Right ventricle myocardium inferior (tissue), 1 donor: ENCODE data around the gene TUBA8. TPM values are rescaled to one million over a fixed set of nuclear protein-coding genes. Genes with fewer than 3 reads are reported as not detected.

Experiments used
- ATAC-seq: fragments of 200-7000 bp; cut with Tn5 transposase; one replicate; pipeline ENCODE4 v1.9.1; 2020; ENCODE audit warnings: mild to moderate bottlenecking, moderate library complexity
- DNase-seq: peaks from one replicate; pipeline ENCODE4 v3.0.0; 2021; ENCODE audit errors: missing footprints
- intact Hi-C: fragments of 100-400 bp; cut with DNase I; formaldehyde crosslinking; loops from one replicate; pipeline ENCODE4 v1.11.0; 2022
- total RNA-seq: library from RNA; stranded (reverse); fragmentation: NEBNext Ultra II Directional; extraction: Animal tissue kit (Norgen Biotek cat#: 25700); gene quantifications from one replicate; pipeline ENCODE4 v1.2.1, GENCODE V29; 2021
- donor health status: DM: no; HTN: yes; CAD: no; lungs with severe emphysema.

The TUBA8 gene
- total RNA-seq, 1 donor from 2014 or later = 243 TPM

GRCh38 chr22:18075101-18075719, 35.4 kb upstream of the TUBA8 start:
- intact Hi-C loops = loop anchor here (2.0 to 5.0 kb wide), 2 partner anchors 50 to 163 kb away; partner anchors contain the start of gene MICAL3
- no peak for ATAC-seq

GRCh38 chr22:18075720-18076497, 34.7 kb upstream of the TUBA8 start:
- no peak for DNase-seq
- intact Hi-C loops = loop anchor here (1.0 to 5.0 kb wide), 4 partner anchors 51 to 333 kb away; partner anchors contain the start of gene MICAL3
- peak; percentile 62 for ATAC-seq

More at GRCh38 chr22:18075101-18075719, 35.4 kb upstream of the TUBA8 start:
- no peak for DNase-seq

- ATAC-seq (no peak), DNase-seq (no peak)
- intact Hi-C loops = loop anchor here (2.0 to 5.0 kb wide), 2 partner anchors 165 to 334 kb away; no protein-coding TSS in a partner anchor
Observed at GRCh38 chr22:18077087-18077638, 33.4 kb upstream of the TUBA8 start.

GRCh38 chr22:18077639-18078328, 32.8 kb upstream of the TUBA8 start, which contains the start of gene PEX26:
Gene PEX26, plus strand, starts transcription at chr22:18077990. Its CDS starts 387 bp downstream, at chr22:18078377.
- intact Hi-C loops = loop anchor here (2.0 to 5.0 kb wide), 2 partner anchors 165 to 335 kb away; no protein-coding TSS in a partner anchor
- DNase-seq (peak; percentile 97), ATAC-seq (peak; percentile 98)

GRCh38 chr22:18078329-18079041, 32.1 kb upstream of the TUBA8 start:
- intact Hi-C loops = loop anchor here (5.0 kb wide), 1 partner anchor 166 kb away; no protein-coding TSS in a partner anchor
- DNase-seq (no peak), ATAC-seq (peak; percentile 13)

- no peak for DNase-seq
- no peak for ATAC-seq
- intact Hi-C loops = loop anchor here (5.0 kb wide), 1 partner anchor 167 kb away; no protein-coding TSS in a partner anchor
Observed at GRCh38 chr22:18079706-18080233, 30.8 kb upstream of the TUBA8 start.

GRCh38 chr22:18081416-18081815, 29.2 kb upstream of the TUBA8 start:
- intact Hi-C loops = no loop called here
- DNase-seq (no peak), ATAC-seq (no peak)

GRCh38 chr22:18082467-18082866, 28.1 kb upstream of the TUBA8 start:
- intact Hi-C loops = no loop called here
- DNase-seq = no peak
- no peak for ATAC-seq

- DNase-seq = no peak
Observed at GRCh38 chr22:18083406-18083805, 27.2 kb upstream of the TUBA8 start.

GRCh38 chr22:18085188-18085587, 25.4 kb upstream of the TUBA8 start:
- intact Hi-C loops = no loop called here
- ATAC-seq (no peak), DNase-seq (no peak)

More at GRCh38 chr22:18083406-18083805, 27.2 kb upstream of the TUBA8 start:
- intact Hi-C loops = no loop called here
- ATAC-seq = no peak

- intact Hi-C loops = no loop called here
- ATAC-seq (no peak), DNase-seq (no peak)
Observed at GRCh38 chr22:18087350-18087855, 23.2 kb upstream of the TUBA8 start.

GRCh38 chr22:18088825-18089568, 21.6 kb upstream of the TUBA8 start:
- no peak for ATAC-seq

GRCh38 chr22:18090286-18090685, 20.3 kb upstream of the TUBA8 start:
- DNase-seq (no peak), ATAC-seq (no peak)
- intact Hi-C loops = no loop called here

More at GRCh38 chr22:18088825-18089568, 21.6 kb upstream of the TUBA8 start:
- no peak for DNase-seq
- intact Hi-C loops = no loop called here

- no peak for DNase-seq
- ATAC-seq = peak; percentile 11
- intact Hi-C loops = no loop called here
Observed at GRCh38 chr22:18091478-18091877, 19.1 kb upstream of the TUBA8 start.

- intact Hi-C loops = no loop called here
- ATAC-seq = peak; percentile 85
- DNase-seq = peak; percentile 82
Observed at GRCh38 chr22:18091916-18092526, 18.6 kb upstream of the TUBA8 start.

- ATAC-seq (no peak), DNase-seq (no peak)
- intact Hi-C loops = no loop called here
Observed at GRCh38 chr22:18093661-18094060, 16.9 kb upstream of the TUBA8 start.
